H1 (cell line): ENCODE data around the gene P2RX2. TPM values are rescaled to one million over a fixed set of nuclear protein-coding genes. Genes with fewer than 3 reads are reported as not detected.

ENCODE experiments used
- CBX5 ChIP-seq: fragments of 300-800, 300-1000 bp; sonication (generic); IDR thresholded peaks from 2 replicates; pipeline ENCODE4 v1.7.1; 2016; ENCODE audit warnings: antibody characterized with exemption, low read length, low read depth
- CTBP2 ChIP-seq: IDR thresholded peaks from 2 replicates; pipeline ENCODE4 v1.7.0; 2011; ENCODE audit warnings: borderline replicate concordance, mild to moderate bottlenecking, moderate library complexity, mixed read lengths, low read length; ENCODE audit not compliant: insufficient read depth, insufficient read length
- EZH2 ChIP-seq: fragments of 200-600 bp; sonication (generic); IDR thresholded peaks from 2 replicates; pipeline ENCODE4 v1.7.1; 2012; ENCODE audit warnings: low read depth, mild to moderate bottlenecking, moderate library complexity, low read length, inconsistent platforms; ENCODE audit not compliant: severe bottlenecking
- NRF1 ChIP-seq: IDR thresholded peaks from 2 replicates; pipeline ENCODE4 v1.6.1; 2011; ENCODE audit warnings: mild to moderate bottlenecking, low read depth, low read length, improper control_type of control experiment
- PHF8 ChIP-seq: fragments of 200-600 bp; sonication (generic); conservative IDR thresholded peaks from 2 replicates; pipeline ENCODE4 v1.7.1; 2012; ENCODE audit warnings: low read depth, mild to moderate bottlenecking, inconsistent platforms, low read length, moderate library complexity
- SAP30 ChIP-seq: fragments of 300-600 bp; sonication (generic); IDR thresholded peaks from 2 replicates; pipeline ENCODE4 v1.7.1; 2012; ENCODE audit warnings: low read length, moderate library complexity, mild to moderate bottlenecking, inconsistent platforms; ENCODE audit not compliant: insufficient read depth, insufficient replicate concordance
- TBP ChIP-seq: IDR thresholded peaks from 2 replicates; pipeline ENCODE4 v1.6.1; 2011; ENCODE audit warnings: low read depth, low read length, improper control_type of control experiment
- TEAD4 ChIP-seq: IDR thresholded peaks from 2 replicates; pipeline ENCODE4 v1.6.1; 2012; ENCODE audit warnings: low read depth, low read length, inconsistent platforms, mixed read lengths
- polyA plus RNA-seq, 7 experiments: library from polyadenylated mRNA; depleted of rRNA in 3 of 7; stranded (reverse) in 5 of 7; unstranded in 2 of 7; fragments of >200 nt in 5 of 7; fragments of 200-250 nt in 2 of 7; gene quantifications; 1 replicate in 5 of 7; 2 replicates in 1 of 7; 4 replicates in 1 of 7; pipeline versions ENCODE4 v1.2.1 to v1.2.3, GENCODE V29; 2011 to 2013; ENCODE audit warnings: missing spikeins in 2 of 7, mixed read lengths in 2 of 7
- total RNA-seq: library from RNA; stranded (reverse); fragmentation: NEBNext Ultra II Directional; extraction: Animal tissue kit (Norgen Biotek cat#: 25700); gene quantifications from 2 replicates; pipeline ENCODE4 v1.2.1, GENCODE V29; 2021
- TF ChIP-seq, protein P1 (sequence below): fragments of 300-600 bp; sonication (generic); IDR thresholded peaks from 2 replicates; pipeline ENCODE4 v1.7.1; 2012; ENCODE audit warnings: low read length, moderate library complexity, mild to moderate bottlenecking, inconsistent platforms; ENCODE audit not compliant: insufficient replicate concordance

Gene P2RX2
- total and polyA plus RNA-seq, 2 of the 8 experiments (the other 6 are each of a cell fraction or from before 2014, with no cell fraction given) = 0.84 to 2.2 TPM

DNA sequence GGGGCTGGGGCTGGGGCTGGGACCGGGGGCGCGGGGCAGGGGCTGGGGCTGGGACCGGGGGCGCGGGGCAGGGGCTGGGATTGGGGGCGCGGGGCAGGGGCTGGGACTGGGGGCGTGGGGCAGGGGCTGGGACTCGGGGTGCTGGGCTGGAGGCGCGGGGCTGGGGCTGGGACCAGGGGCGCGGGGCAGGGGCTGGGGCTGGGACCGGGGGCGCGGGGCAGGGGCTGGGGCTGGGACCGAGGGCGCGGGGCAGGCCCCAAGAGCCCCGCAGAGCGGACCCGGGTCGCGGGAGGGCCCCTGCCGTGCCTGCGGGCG, 452 bp downstream of the P2RX2 start (continued):
- TF ChIP-seq, protein P1, sequence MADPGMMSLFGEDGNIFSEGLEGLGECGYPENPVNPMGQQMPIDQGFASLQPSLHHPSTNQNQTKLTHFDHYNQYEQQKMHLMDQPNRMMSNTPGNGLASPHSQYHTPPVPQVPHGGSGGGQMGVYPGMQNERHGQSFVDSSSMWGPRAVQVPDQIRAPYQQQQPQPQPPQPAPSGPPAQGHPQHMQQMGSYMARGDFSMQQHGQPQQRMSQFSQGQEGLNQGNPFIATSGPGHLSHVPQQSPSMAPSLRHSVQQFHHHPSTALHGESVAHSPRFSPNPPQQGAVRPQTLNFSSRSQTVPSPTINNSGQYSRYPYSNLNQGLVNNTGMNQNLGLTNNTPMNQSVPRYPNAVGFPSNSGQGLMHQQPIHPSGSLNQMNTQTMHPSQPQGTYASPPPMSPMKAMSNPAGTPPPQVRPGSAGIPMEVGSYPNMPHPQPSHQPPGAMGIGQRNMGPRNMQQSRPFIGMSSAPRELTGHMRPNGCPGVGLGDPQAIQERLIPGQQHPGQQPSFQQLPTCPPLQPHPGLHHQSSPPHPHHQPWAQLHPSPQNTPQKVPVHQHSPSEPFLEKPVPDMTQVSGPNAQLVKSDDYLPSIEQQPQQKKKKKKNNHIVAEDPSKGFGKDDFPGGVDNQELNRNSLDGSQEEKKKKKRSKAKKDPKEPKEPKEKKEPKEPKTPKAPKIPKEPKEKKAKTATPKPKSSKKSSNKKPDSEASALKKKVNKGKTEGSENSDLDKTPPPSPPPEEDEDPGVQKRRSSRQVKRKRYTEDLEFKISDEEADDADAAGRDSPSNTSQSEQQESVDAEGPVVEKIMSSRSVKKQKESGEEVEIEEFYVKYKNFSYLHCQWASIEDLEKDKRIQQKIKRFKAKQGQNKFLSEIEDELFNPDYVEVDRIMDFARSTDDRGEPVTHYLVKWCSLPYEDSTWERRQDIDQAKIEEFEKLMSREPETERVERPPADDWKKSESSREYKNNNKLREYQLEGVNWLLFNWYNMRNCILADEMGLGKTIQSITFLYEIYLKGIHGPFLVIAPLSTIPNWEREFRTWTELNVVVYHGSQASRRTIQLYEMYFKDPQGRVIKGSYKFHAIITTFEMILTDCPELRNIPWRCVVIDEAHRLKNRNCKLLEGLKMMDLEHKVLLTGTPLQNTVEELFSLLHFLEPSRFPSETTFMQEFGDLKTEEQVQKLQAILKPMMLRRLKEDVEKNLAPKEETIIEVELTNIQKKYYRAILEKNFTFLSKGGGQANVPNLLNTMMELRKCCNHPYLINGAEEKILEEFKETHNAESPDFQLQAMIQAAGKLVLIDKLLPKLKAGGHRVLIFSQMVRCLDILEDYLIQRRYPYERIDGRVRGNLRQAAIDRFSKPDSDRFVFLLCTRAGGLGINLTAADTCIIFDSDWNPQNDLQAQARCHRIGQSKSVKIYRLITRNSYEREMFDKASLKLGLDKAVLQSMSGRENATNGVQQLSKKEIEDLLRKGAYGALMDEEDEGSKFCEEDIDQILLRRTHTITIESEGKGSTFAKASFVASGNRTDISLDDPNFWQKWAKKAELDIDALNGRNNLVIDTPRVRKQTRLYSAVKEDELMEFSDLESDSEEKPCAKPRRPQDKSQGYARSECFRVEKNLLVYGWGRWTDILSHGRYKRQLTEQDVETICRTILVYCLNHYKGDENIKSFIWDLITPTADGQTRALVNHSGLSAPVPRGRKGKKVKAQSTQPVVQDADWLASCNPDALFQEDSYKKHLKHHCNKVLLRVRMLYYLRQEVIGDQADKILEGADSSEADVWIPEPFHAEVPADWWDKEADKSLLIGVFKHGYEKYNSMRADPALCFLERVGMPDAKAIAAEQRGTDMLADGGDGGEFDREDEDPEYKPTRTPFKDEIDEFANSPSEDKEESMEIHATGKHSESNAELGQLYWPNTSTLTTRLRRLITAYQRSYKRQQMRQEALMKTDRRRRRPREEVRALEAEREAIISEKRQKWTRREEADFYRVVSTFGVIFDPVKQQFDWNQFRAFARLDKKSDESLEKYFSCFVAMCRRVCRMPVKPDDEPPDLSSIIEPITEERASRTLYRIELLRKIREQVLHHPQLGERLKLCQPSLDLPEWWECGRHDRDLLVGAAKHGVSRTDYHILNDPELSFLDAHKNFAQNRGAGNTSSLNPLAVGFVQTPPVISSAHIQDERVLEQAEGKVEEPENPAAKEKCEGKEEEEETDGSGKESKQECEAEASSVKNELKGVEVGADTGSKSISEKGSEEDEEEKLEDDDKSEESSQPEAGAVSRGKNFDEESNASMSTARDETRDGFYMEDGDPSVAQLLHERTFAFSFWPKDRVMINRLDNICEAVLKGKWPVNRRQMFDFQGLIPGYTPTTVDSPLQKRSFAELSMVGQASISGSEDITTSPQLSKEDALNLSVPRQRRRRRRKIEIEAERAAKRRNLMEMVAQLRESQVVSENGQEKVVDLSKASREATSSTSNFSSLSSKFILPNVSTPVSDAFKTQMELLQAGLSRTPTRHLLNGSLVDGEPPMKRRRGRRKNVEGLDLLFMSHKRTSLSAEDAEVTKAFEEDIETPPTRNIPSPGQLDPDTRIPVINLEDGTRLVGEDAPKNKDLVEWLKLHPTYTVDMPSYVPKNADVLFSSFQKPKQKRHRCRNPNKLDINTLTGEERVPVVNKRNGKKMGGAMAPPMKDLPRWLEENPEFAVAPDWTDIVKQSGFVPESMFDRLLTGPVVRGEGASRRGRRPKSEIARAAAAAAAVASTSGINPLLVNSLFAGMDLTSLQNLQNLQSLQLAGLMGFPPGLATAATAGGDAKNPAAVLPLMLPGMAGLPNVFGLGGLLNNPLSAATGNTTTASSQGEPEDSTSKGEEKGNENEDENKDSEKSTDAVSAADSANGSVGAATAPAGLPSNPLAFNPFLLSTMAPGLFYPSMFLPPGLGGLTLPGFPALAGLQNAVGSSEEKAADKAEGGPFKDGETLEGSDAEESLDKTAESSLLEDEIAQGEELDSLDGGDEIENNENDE = no peak
- TF ChIP-seq CBX5 (no peak), TBP (no peak), TEAD4 (no peak), PHF8 (no peak), SAP30 (no peak), CTBP2 (no peak), EZH2 (no peak), NRF1 (no peak)
